ENCODE data around the gene CCDC68.

DNA sequence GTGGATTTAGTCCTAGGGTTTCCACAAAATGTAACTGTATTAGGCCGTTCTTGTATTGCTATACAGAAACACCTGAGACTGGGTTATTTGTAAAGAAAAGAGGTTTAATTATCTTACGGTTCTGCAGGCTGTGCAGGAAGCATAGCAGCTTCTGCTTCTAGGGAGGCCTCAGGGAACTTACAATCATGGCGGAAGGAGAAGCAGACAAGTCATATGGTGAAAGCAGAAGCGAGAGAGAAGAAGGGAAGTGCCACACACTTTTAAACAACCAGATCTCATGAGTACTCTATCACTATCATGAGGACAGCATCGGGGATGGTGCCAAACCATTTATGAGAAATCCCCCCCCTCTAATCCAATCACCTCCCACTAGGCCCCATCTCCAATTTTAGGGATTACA lies 9.5 kb upstream of the CCDC68 start:
- no peak for TF ChIP-seq REST (IDR thresholded peaks at IDR 0.05; ENCODE audit: insufficient replicate concordance, low read depth)
- TF ChIP-seq, protein P1, sequence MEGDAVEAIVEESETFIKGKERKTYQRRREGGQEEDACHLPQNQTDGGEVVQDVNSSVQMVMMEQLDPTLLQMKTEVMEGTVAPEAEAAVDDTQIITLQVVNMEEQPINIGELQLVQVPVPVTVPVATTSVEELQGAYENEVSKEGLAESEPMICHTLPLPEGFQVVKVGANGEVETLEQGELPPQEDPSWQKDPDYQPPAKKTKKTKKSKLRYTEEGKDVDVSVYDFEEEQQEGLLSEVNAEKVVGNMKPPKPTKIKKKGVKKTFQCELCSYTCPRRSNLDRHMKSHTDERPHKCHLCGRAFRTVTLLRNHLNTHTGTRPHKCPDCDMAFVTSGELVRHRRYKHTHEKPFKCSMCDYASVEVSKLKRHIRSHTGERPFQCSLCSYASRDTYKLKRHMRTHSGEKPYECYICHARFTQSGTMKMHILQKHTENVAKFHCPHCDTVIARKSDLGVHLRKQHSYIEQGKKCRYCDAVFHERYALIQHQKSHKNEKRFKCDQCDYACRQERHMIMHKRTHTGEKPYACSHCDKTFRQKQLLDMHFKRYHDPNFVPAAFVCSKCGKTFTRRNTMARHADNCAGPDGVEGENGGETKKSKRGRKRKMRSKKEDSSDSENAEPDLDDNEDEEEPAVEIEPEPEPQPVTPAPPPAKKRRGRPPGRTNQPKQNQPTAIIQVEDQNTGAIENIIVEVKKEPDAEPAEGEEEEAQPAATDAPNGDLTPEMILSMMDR (IDR thresholded peaks at IDR 0.05; ENCODE audit: insufficient read depth, low read length), result no peak

Measured in HL-60 (cell line).